ENCODE measurements around the gene ANK2. TPM values are rescaled to one million over a fixed set of nuclear protein-coding genes. Genes with fewer than 3 reads are reported as not detected.

ANK2 gene
- total and polyA plus RNA-seq, 2 of the 13 experiments (the other 11 are each of a cell fraction or from before 2014, with no cell fraction given) = 2.7 to 15.1 TPM

DNA sequence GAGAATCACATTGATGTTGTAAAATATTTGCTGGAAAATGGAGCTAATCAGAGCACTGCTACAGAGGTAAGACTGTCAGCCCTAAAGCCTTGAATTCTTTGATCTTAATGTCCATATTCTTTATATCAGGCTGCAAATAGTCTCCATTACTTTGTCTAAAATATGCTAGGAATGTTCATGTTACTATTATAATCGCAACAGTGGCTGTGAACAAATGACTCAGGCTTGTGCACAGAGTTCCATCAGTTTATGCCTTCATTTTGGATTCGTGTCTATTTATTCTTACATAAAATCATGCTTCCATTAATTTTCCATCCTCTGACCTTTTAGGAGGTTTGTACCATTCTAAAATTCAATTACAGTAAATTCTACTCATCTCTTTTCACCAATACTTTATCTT is 182.7 kb downstream of the ANK2 start:
- no peak for ATAC-seq
- Histone ChIP-seq H4K20me1 (ENCODE audit: insufficient read depth, low read length) (no peaks in the 10 kb centered on the region), H3K4me3 (replicated peaks in 1 of 3; ENCODE audit: insufficient read depth in 1 of 3, low read depth in 2 of 3, low read length in 3 of 3) (no peak overlapping the region), H3K9ac (ENCODE audit: insufficient read depth, low read depth, low read length) (no peak overlapping the region), H3K36me3 (replicated peaks in 1 of 2; ENCODE audit: control insufficient read depth in 1 of 2, insufficient read depth in 2 of 2, low read length in 2 of 2) (no peaks in the 10 kb centered on the region), H2AFZ (ENCODE audit: low read length) (no peak overlapping the region), H3K27me3 (ENCODE audit: control insufficient read depth in 1 of 2, insufficient read depth in 2 of 2, low read length in 2 of 2) (no peaks in the 10 kb centered on the region), H3K27ac (ENCODE audit: extremely low read length, insufficient read depth, low read length) (no peak overlapping the region), H3K4me1 (ENCODE audit: insufficient read depth, low read length) (no peaks in the 10 kb centered on the region), H3K79me2 (ENCODE audit: insufficient read depth, low read length) (no peaks in the 10 kb centered on the region), H3K4me2 (ENCODE audit: low read depth, low read length) (no peak overlapping the region), H3K9me3 (ENCODE audit: low read length) (no peaks in the 10 kb centered on the region)
- POLR2A ChIA-PET = no interaction called here
- DNase-seq (ENCODE audit: low spot score) = no peak
- no TSS peak for BruUV-seq (replicated peaks)
- CTCF ChIA-PET (ENCODE audit: low intra/inter-chr PET ratio, low total read pairs) = no interaction called here
- 71% methylated on average over 2 of the region's 2 CpGs for WGBS (ENCODE audit: low lambda C conversion rate)
- in situ Hi-C loops (cut with HindIII; ENCODE audit: extremely low pct_ligation_motif_present, low pct_unique_long_range_greater_than_20kb) = no loop called here
- no peak for FAIRE-seq
- TF ChIP-seq, protein P1, sequence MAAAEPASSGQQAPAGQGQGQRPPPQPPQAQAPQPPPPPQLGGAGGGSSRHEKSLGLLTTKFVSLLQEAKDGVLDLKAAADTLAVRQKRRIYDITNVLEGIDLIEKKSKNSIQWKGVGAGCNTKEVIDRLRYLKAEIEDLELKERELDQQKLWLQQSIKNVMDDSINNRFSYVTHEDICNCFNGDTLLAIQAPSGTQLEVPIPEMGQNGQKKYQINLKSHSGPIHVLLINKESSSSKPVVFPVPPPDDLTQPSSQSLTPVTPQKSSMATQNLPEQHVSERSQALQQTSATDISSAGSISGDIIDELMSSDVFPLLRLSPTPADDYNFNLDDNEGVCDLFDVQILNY (CRISPR knock-in tag; conservative IDR thresholded peaks at IDR 0.05) = no peak
- no peak for TF ChIP-seq ZSCAN12 (CRISPR knock-in tag; IDR thresholded peaks at IDR 0.05)
- TF ChIP-seq, protein P2, sequence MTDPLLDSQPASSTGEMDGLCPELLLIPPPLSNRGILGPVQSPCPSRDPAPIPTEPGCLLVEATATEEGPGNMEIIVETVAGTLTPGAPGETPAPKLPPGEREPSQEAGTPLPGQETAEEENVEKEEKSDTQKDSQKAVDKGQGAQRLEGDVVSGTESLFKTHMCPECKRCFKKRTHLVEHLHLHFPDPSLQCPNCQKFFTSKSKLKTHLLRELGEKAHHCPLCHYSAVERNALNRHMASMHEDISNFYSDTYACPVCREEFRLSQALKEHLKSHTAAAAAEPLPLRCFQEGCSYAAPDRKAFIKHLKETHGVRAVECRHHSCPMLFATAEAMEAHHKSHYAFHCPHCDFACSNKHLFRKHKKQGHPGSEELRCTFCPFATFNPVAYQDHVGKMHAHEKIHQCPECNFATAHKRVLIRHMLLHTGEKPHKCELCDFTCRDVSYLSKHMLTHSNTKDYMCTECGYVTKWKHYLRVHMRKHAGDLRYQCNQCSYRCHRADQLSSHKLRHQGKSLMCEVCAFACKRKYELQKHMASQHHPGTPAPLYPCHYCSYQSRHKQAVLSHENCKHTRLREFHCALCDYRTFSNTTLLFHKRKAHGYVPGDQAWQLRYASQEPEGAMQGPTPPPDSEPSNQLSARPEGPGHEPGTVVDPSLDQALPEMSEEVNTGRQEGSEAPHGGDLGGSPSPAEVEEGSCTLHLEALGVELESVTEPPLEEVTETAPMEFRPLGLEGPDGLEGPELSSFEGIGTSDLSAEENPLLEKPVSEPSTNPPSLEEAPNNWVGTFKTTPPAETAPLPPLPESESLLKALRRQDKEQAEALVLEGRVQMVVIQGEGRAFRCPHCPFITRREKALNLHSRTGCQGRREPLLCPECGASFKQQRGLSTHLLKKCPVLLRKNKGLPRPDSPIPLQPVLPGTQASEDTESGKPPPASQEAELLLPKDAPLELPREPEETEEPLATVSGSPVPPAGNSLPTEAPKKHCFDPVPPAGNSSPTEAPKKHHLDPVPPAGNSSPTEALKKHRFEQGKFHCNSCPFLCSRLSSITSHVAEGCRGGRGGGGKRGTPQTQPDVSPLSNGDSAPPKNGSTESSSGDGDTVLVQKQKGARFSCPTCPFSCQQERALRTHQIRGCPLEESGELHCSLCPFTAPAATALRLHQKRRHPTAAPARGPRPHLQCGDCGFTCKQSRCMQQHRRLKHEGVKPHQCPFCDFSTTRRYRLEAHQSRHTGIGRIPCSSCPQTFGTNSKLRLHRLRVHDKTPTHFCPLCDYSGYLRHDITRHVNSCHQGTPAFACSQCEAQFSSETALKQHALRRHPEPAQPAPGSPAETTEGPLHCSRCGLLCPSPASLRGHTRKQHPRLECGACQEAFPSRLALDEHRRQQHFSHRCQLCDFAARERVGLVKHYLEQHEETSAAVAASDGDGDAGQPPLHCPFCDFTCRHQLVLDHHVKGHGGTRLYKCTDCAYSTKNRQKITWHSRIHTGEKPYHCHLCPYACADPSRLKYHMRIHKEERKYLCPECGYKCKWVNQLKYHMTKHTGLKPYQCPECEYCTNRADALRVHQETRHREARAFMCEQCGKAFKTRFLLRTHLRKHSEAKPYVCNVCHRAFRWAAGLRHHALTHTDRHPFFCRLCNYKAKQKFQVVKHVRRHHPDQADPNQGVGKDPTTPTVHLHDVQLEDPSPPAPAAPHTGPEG (CRISPR knock-in tag; IDR thresholded peaks at IDR 0.05) = no peak
- TF ChIP-seq NCOA1 (CRISPR knock-in tag; IDR thresholded peaks at IDR 0.05) = no peak
- TF ChIP-seq ZNF543 (CRISPR knock-in tag; IDR thresholded peaks at IDR 0.05) = no peak
- no peak for TF ChIP-seq ZNF317 (CRISPR knock-in tag; IDR thresholded peaks at IDR 0.05)
- no peak for TF ChIP-seq PITX1 (CRISPR knock-in tag; IDR thresholded peaks at IDR 0.05)
- no peak for TF ChIP-seq NR1H2 (CRISPR knock-in tag; IDR thresholded peaks at IDR 0.05; ENCODE audit: borderline replicate concordance, low read depth)
- TF ChIP-seq, protein P3, sequence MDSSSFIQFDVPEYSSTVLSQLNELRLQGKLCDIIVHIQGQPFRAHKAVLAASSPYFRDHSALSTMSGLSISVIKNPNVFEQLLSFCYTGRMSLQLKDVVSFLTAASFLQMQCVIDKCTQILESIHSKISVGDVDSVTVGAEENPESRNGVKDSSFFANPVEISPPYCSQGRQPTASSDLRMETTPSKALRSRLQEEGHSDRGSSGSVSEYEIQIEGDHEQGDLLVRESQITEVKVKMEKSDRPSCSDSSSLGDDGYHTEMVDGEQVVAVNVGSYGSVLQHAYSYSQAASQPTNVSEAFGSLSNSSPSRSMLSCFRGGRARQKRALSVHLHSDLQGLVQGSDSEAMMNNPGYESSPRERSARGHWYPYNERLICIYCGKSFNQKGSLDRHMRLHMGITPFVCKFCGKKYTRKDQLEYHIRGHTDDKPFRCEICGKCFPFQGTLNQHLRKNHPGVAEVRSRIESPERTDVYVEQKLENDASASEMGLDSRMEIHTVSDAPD (CRISPR knock-in tag; IDR thresholded peaks at IDR 0.05) = no peak
- no peak for TF ChIP-seq ZNF563 (CRISPR knock-in tag; IDR thresholded peaks at IDR 0.05)
- no peak for TF ChIP-seq ZNF10 (CRISPR knock-in tag; IDR thresholded peaks at IDR 0.05; ENCODE audit: borderline replicate concordance, low read depth)
- no peak for TF ChIP-seq SRSF9 (IDR thresholded peaks at IDR 0.05; ENCODE audit: borderline replicate concordance, insufficient read depth, low read depth, low read length, poor library complexity, severe bottlenecking)
- TF ChIP-seq ETV6 (CRISPR knock-in tag; conservative IDR thresholded peaks at IDR 0.05) = no peak
- no peak for TF ChIP-seq ATF7-NPFF (CRISPR knock-in tag; IDR thresholded peaks at IDR 0.05; ENCODE audit: low read depth)
- intact Hi-C loops (cut with micrococcal nuclease; ENCODE audit: unreplicated experiment) = no loop called here
